ENCODE results near the gene ZNF148. TPM values are rescaled to one million over a fixed set of nuclear protein-coding genes. Genes with fewer than 3 reads are reported as not detected.

The ZNF148 gene
- total RNA-seq, 2 donors from 2014 or later, result 12.5 to 15.0 TPM

DNA sequence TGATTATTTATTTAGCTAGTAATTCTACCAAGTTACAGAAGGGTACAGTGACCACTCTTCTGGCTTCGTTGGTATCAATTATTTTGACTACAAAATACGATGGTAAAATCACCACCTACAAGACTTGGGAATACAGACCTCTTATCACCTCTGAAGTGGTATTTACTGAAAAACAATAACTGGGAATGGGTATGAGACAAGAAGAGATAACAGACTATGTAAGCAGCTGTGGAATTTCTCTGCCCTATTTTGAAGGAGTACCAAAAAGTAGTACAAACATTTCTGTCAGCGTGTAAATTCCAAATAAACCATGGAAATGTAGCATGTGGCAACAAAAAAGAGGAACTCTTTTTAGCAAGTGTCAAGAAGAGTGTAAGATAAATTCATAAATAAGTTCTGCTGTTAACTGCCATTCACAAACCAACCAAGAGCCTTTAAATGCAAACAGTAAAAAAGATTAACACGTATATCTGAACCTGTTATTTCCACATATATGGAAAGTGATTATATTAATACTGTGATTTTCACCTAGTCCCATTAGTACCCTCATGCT lies 85.6 kb downstream of the ZNF148 start:
- H3K4me1 ChIP-seq, result peaks cover 39% of the 10 kb centered on the region
- DNase-seq (no peak), ATAC-seq (peak; percentile 58)
- WGBS, 2 donors, result 16 to 39% methylated on average over 4 of the region's 4 CpGs
- H3K27me3 ChIP-seq, result no peaks in the 10 kb centered on the region
- no peak overlapping the region for H3K4me3 ChIP-seq
- no peak for TF ChIP-seq POLR2A (IDR thresholded peaks at IDR 0.05)
- TF ChIP-seq CTCF (IDR thresholded peaks at IDR 0.05), result no peak
- peak overlapping the region in 1 of 4 donors; percentile 47 for H3K27ac ChIP-seq
- intact Hi-C loops (cut with DNase I), result no loop called here
- no peaks in the 10 kb centered on the region for H3K9me3 ChIP-seq
- no peaks in the 10 kb centered on the region for H3K36me3 ChIP-seq (replicated peaks in 1 of 2; ENCODE audit: insufficient read depth in 1 of 2, low read depth in 2 of 2)

- Histone ChIP-seq H3K27me3 (no peaks in the 10 kb centered on the region), H3K27ac (no peak overlapping the region), H3K4me1 (peaks cover 41% of the 10 kb centered on the region), H3K36me3 (replicated peaks in 1 of 2; ENCODE audit: insufficient read depth in 1 of 2, low read depth in 2 of 2) (no peaks in the 10 kb centered on the region), H3K4me3 (no peak overlapping the region), H3K9me3 (no peaks in the 10 kb centered on the region)
- DNase-seq, result no peak
- ATAC-seq, result no peak
- intact Hi-C loops (cut with DNase I), result no loop called here
- TF ChIP-seq POLR2A (IDR thresholded peaks at IDR 0.05) (no peak), CTCF (IDR thresholded peaks at IDR 0.05) (no peak)
- WGBS, 2 donors, result 94 to 95% methylated on average over 2 of the region's 2 CpGs
Measured at GRCh38 chr3:125287248-125287647, 87.9 kb downstream of the ZNF148 start.

DNA sequence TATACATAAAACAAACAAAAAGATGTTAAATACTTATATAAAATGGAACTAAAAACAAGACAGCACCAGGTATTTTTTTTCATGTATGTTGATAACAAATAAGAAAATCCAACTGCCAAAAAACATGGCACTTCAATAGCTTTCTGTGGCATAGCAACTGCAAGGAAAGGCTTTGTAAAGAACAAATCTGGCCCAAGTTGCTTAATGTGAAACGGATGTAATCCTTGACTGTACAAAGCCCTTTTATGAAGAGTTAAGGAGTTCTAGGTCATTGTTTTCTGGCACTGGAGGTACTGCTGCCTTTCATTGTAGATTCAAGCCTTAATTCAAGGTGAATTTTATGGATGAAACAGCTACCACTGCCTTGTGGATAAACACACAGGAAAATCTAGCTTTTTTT lies 93.7 kb downstream of the ZNF148 start:
- no peaks in the 10 kb centered on the region for H3K27me3 ChIP-seq
- no peak overlapping the region for H3K4me3 ChIP-seq
- H3K36me3 ChIP-seq (replicated peaks in 1 of 2; ENCODE audit: insufficient read depth in 1 of 2, low read depth in 2 of 2), result no peaks in the 10 kb centered on the region
- ATAC-seq, result no peak
- no peak overlapping the region for H3K27ac ChIP-seq
- no peak for TF ChIP-seq POLR2A (IDR thresholded peaks at IDR 0.05)
- H3K9me3 ChIP-seq, result no peaks in the 10 kb centered on the region
- intact Hi-C loops (cut with DNase I), result no loop called here
- H3K4me1 ChIP-seq, result peaks cover 19% of the 10 kb centered on the region
- WGBS, 2 donors, result 57 to 59% methylated on average over 1 of the region's 1 CpG
- no peak for DNase-seq

GRCh38 chr3:125280668-125281361 lies 94.3 kb downstream of the ZNF148 start:
- TF ChIP-seq CTCF (IDR thresholded peaks at IDR 0.05) (no peak), POLR2A (IDR thresholded peaks at IDR 0.05) (no peak)
- Histone ChIP-seq H3K36me3 (replicated peaks in 1 of 2; ENCODE audit: insufficient read depth in 1 of 2, low read depth in 2 of 2) (no peaks in the 10 kb centered on the region), H3K9me3 (no peaks in the 10 kb centered on the region), H3K27me3 (no peaks in the 10 kb centered on the region), H3K4me1 (peaks cover 19% of the 10 kb centered on the region), H3K4me3 (no peak overlapping the region), H3K27ac (no peak overlapping the region)
- DNase-seq (no peak), ATAC-seq (no peak)
- WGBS, 2 donors, result 93 to 96% methylated on average over 2 of the region's 2 CpGs
- intact Hi-C loops (cut with DNase I), result no loop called here

- ATAC-seq (no peak), DNase-seq (no peak)
- no peaks in the 10 kb centered on the region for H3K36me3 ChIP-seq (replicated peaks in 1 of 2; ENCODE audit: insufficient read depth in 1 of 2, low read depth in 2 of 2)
- H3K9me3 ChIP-seq, result no peaks in the 10 kb centered on the region
- intact Hi-C loops (cut with DNase I), result no loop called here
- WGBS, 2 donors, result 98 to 100% methylated on average over 2 of the region's 2 CpGs
- H3K4me3 ChIP-seq, result no peak overlapping the region
- TF ChIP-seq CTCF (IDR thresholded peaks at IDR 0.05), result no peak
- H3K27me3 ChIP-seq, result no peaks in the 10 kb centered on the region
- H3K4me1 ChIP-seq, result peaks cover 17% of the 10 kb centered on the region
- no peak overlapping the region for H3K27ac ChIP-seq
Measured at GRCh38 chr3:125278155-125278554, 97.0 kb downstream of the ZNF148 start.
